PC-3 (cell line): Measurements from ENCODE around the gene FAM25C.
"Not testable (repeated sequence)": the region's sequence is repeated elsewhere in the genome, so short reads cannot be mapped to it uniquely, and the experiment has no call there.

Experiments
- CTCF ChIP-seq: fragments of 300-600 bp; sonication (generic); conservative IDR thresholded peaks from 2 replicates; pipeline ENCODE4 v1.5.1; 2017; ENCODE audit warnings: antibody characterized with exemption, low read depth, mild to moderate bottlenecking, low read length
- EZH2 ChIP-seq: fragments of 300-600 bp; sonication (generic); IDR thresholded peaks from one replicate; pipeline ENCODE4 v1.6.1; 2017; ENCODE audit warnings: antibody characterized with exemption, mild to moderate bottlenecking, low read length; ENCODE audit not compliant: unreplicated experiment
- EZH2phosphoT487 ChIP-seq: fragments of 300-600 bp; sonication (generic); IDR thresholded peaks from 2 replicates; pipeline ENCODE4 v1.6.1; 2018; ENCODE audit warnings: mild to moderate bottlenecking, antibody characterized with exemption, low read length, borderline replicate concordance

- not testable (repeated sequence) for TF ChIP-seq CTCF, EZH2phosphoT487, EZH2
Observed at GRCh38 chr10:47986413-47987230, 13.0 kb downstream of the FAM25C start.
